Activated CD8-positive, alpha-beta memory T cell treated with anti-CD3 and anti-CD28 coated beads for 36 hours (primary cell): ENCODE measurements around the gene PTP4A2. TPM values are rescaled to one million over a fixed set of nuclear protein-coding genes. Genes with fewer than 3 reads are reported as not detected.

Experiments
- CTCF ChIA-PET: fragments of 350-600 bp; sonication (Branson Sonifier 250); formaldehyde crosslinking; loops from one replicate; lab custom pipeline; 2021; ENCODE audit warnings: antibody characterized with exemption; lab: Charles Lee
- POLR2A ChIA-PET: fragments of 350-600 bp; sonication (Branson Sonifier 250); formaldehyde crosslinking; loops from one replicate; lab custom pipeline; 2021; ENCODE audit warnings: antibody characterized with exemption; lab: Charles Lee
- total RNA-seq, 2 experiments: library from RNA; stranded (reverse); gene quantifications; one replicate each; pipeline ENCODE4 v1.2.3, GENCODE V29; 2021

The PTP4A2 gene
- total RNA-seq, 2 experiments from 2014 or later = 397 to 398 TPM

GRCh38 chr1:31881688-31882000 is 56.5 kb downstream of the PTP4A2 start:
- ChIA-PET CTCF (no interaction called here), POLR2A (no interaction called here)

GRCh38 chr1:31880957-31881687 is 57.0 kb downstream of the PTP4A2 start:
- POLR2A ChIA-PET = no interaction called here
- CTCF ChIA-PET = interaction anchor here (1.1 kb wide), 1 partner anchor 32 kb away, joined by 3 read pairs; no protein-coding TSS in a partner anchor

DNA sequence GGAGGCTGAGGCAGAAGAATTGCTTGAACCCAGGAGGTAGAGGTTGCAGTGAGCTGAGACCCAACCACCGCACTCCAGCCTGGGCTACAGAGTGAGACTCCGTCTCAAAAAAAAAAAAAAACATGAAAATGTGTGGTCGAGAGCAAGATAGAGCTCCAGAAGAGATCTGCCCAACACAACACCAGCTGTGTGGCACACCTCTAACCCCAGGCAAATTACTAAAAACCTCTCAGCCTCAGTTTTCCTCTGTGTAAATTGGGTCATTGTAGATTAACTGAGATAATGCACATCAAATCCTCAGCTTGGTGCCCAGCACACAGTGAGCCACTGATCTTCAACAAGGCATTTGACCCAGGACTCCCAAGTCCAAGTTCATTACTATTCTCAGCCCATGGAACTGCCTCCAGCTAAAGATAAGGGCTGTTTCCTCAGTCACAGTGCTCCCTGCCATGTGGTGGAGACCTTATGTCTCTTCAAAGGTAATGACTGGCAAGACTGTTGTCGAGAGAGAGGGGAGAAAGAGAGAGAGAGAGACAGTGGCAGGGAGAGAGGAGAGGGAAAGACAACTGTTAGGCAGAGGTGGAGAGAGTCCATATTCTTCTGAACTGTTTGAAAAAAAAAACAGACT is 58.1 kb downstream of the PTP4A2 start:
- CTCF ChIA-PET = interaction anchor here (1.1 kb wide), 1 partner anchor 33 kb away, joined by 3 read pairs; no protein-coding TSS in a partner anchor

DNA sequence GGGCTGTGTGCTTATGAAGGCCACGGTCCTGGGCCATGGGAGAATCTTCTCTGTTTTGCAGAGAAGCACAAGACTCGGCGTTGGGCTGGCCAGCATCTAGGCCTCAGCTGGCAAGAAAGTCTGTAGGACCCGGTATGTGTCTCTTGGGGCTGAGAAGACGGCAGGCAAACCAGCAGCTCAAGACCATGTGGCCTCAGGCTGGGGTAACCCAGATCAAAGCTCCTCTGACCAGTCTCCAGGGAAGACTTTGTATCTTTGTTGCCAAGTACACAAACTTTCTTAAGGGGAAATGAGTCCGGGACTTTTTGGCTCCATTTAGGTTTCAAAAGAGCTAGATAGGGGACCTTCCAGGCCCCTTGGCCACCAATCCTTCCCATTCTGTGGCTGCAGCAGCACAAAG is 60.1 kb downstream of the PTP4A2 start:
- POLR2A ChIA-PET = no interaction called here
- CTCF ChIA-PET = interaction anchor here (0.6 to 1.1 kb wide), 2 partner anchors 45 to 64 kb away, joined by 3 read pairs; no protein-coding TSS in a partner anchor

More for the DNA sequence above, 58.1 kb downstream of the PTP4A2 start:
- POLR2A ChIA-PET = no interaction called here

DNA sequence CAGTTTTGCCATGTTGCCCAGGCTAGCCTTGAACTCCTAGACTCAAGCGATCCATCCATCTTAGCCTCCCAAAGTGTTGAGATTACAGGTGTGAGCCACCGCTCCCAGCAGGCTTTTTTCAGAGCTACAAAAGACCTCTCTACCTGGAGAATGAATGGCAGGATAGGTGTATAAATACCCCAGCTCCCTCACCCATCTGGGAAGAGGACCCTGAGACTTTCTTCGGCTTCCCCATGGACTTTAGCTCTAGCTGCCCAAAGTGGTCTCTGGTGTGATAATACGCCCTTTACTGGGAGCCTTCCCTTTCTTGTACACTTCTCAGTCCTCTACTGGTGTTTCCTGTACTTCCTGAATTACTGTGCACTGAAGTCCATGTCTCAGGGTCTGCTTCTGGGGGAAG is 60.6 kb downstream of the PTP4A2 start:
- CTCF ChIA-PET = interaction anchor here (0.6 to 1.1 kb wide), 2 partner anchors 45 to 64 kb away, joined by 3 read pairs; no protein-coding TSS in a partner anchor

GRCh38 chr1:31875636-31876236 is 62.4 kb downstream of the PTP4A2 start:
- POLR2A ChIA-PET = no interaction called here
- CTCF ChIA-PET = no interaction called here

More for the DNA sequence above, 60.6 kb downstream of the PTP4A2 start:
- POLR2A ChIA-PET = no interaction called here

GRCh38 chr1:31874942-31875341 is 63.2 kb downstream of the PTP4A2 start:
- POLR2A ChIA-PET = no interaction called here
- CTCF ChIA-PET = no interaction called here

DNA sequence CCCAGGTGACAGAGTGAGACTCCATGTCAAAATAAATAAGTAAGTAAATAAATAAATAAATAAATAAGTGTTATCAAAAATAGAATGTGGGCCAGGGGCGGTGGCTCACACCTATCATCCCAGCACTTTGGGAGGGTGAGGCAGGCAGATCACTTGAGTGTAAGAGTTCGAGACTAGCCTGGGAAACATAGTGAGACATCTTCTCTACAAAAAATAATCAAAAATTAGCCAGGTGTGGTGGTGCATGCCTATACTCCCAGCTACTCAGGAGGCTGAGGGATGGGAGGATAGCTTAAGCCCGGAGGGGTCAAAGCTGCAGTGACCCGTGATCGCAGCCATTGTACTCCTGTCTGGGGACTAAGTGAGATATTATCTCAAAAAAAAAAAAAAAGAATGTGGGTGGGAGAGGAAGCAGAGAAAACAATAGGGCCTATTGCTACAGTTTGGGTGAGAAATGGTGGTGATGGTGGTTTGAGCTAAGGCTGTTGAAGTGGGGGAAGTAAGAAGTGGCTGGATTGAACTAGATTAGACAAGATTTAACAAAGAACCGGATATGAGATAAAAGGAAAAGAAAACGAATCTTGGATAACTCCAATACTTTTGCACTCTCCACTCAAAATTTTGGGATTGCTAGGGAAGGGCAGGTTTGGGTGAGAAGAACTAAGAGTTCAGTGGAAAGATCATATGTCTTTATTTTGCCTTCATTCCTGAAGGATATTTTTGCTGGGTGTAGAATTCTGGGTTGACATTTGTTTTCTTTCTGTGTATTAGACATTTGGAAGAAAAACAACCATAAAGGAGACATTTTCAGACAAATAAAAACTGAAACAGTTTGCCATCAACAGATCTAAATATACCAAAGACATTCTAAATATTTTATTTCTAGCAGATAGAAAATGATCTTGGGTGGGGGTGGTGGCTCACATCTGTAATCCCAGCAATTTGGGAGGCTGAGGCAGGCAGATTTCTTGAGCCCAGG is 65.2 kb downstream of the PTP4A2 start:
- ChIA-PET CTCF (no interaction called here), POLR2A (interaction anchor here (0.6 to 0.7 kb wide), 3 partner anchors 52 to 488 kb away, joined by 3 to 6 read pairs (median 3); no protein-coding TSS in a partner anchor)

GRCh38 chr1:31871703-31872102 is 66.5 kb downstream of the PTP4A2 start:
- POLR2A ChIA-PET = no interaction called here
- CTCF ChIA-PET = interaction anchor here (1.1 kb wide), 1 partner anchor 92 kb away, joined by 3 read pairs; no protein-coding TSS in a partner anchor

- POLR2A ChIA-PET = no interaction called here
- CTCF ChIA-PET = no interaction called here
Measured at GRCh38 chr1:31870086-31870736, 68.0 kb downstream of the PTP4A2 start.

DNA sequence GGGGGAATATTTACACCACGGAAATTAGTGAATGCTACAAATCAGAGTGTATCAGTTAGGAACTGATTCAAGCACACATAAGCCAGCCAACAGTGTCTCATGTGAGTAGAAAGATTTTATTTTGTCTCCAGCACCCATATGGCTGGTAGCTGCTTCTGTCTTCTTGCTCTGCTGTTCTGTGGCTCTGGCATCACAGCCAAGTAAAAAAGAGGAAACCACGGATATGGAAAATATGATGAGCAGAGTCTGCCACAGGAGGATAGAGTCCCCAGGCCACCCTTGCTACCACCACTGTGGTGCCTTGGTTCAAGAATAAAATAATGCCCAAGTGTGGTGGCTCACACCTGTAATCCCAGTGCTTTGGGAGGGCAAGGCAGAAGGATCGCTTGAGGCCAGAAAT is 68.7 kb downstream of the PTP4A2 start:
- ChIA-PET POLR2A (no interaction called here), CTCF (interaction anchor here (0.6 kb wide), 1 partner anchor 20 kb away, joined by 4 read pairs; no protein-coding TSS in a partner anchor)

DNA sequence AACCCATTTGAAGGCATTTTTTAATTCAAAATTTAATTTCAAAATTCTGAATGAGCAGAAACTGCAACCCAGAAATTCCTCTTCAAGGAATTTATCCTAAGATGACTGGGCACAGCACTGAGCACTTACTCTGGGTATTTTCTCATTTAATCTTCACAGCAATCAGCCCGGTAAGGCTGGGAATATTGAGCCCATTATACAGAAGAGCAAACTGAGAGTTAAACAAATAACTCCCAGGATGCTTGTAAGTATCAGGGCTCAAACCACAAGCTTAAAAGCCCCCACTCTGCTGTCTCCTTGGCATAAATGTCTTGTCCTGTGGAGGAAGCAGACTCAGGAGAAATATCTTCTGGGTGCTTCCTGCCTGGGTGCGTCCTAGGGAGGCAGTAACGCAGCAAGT is 69.3 kb downstream of the PTP4A2 start:
- POLR2A ChIA-PET = no interaction called here
- CTCF ChIA-PET = interaction anchor here (0.6 kb wide), 1 partner anchor 20 kb away, joined by 4 read pairs; no protein-coding TSS in a partner anchor

DNA sequence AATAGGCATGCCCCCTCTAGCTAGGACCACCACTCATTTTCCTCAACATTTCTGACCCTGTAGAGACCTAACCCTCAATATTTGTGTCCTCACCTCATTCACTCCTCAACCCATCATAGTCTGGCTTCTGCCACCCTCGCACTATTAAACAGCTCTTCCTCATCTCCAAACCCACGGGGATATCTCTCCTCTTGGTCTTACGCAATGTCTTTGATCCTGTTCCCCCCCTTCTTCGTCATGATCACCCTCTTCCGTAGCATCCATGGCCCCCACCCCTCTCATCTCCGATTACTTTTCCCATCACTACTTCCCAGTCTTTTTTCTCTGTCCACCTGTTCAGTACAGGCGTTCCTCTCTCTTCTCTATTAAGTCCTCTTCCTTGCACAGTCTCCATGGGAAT is 70.6 kb downstream of the PTP4A2 start:
- CTCF ChIA-PET = interaction anchor here (1.0 kb wide), 1 partner anchor 97 kb away, joined by 3 read pairs; no protein-coding TSS in a partner anchor

GRCh38 chr1:31866450-31867032 is 71.6 kb downstream of the PTP4A2 start:
- ChIA-PET POLR2A (interaction anchor here (0.6 kb wide), 1 partner anchor 22 kb away, joined by 3 read pairs; no protein-coding TSS in a partner anchor), CTCF (interaction anchor here (0.6 kb wide), 1 partner anchor 382 kb away, joined by 3 read pairs; no protein-coding TSS in a partner anchor)

More for the DNA sequence above, 70.6 kb downstream of the PTP4A2 start:
- POLR2A ChIA-PET = no interaction called here

GRCh38 chr1:31865728-31866449 is 72.3 kb downstream of the PTP4A2 start:
- ChIA-PET CTCF (interaction anchor here (0.6 kb wide), 1 partner anchor 383 kb away, joined by 3 read pairs; no protein-coding TSS in a partner anchor), POLR2A (interaction anchor here (0.6 kb wide), 1 partner anchor 23 kb away, joined by 3 read pairs; no protein-coding TSS in a partner anchor)

GRCh38 chr1:31862071-31862470 is 76.1 kb downstream of the PTP4A2 start:
- ChIA-PET CTCF (no interaction called here), POLR2A (interaction anchor here (0.5 kb wide), 1 partner anchor 708 kb away, joined by 3 read pairs; no protein-coding TSS in a partner anchor)

GRCh38 chr1:31861346-31861745 is 76.8 kb downstream of the PTP4A2 start:
- CTCF ChIA-PET = no interaction called here
- POLR2A ChIA-PET = no interaction called here
